A549 (cell line): ENCODE results near the gene PRRG2.

Source experiments
- CTCF ChIP-seq: fragments of >200 bp; sonication (Bioruptor Twin); formaldehyde crosslinking; IDR thresholded peaks from 3 replicates; pipeline ENCODE4 v1.5.1; 2016
- E2F6 ChIP-seq: IDR thresholded peaks from 2 replicates; pipeline ENCODE4 v1.6.1; 2012; ENCODE audit warnings: low read depth, borderline replicate concordance
- EHF ChIP-seq: fragments of 250-450 bp; sonication (Bioruptor Pico); IDR thresholded peaks from 2 replicates; pipeline ENCODE4 v1.5.0; 2020; ENCODE audit warnings: mild to moderate bottlenecking
- EP300 ChIP-seq, 2 experiments: fragments of >200 bp; sonication (Bioruptor Twin); formaldehyde crosslinking; IDR thresholded peaks; 2 replicates in 1 of 2; 3 replicates in 1 of 2; pipeline ENCODE4 v1.6.1; 2016 to 2017
- MAFK ChIP-seq: fragments of 450-650 bp; IDR thresholded peaks from 2 replicates; pipeline ENCODE4 v1.6.1; 2014; ENCODE audit not compliant: partially characterized antibody
- MYC ChIP-seq: IDR thresholded peaks from 2 replicates; pipeline ENCODE4 v1.6.1; 2012; ENCODE audit warnings: mild to moderate bottlenecking, inconsistent platforms, low read length, improper control_type of control experiment, borderline replicate concordance
- PHF8 ChIP-seq: fragments of 200-600 bp; sonication (generic); IDR thresholded peaks from 2 replicates; pipeline ENCODE4 v1.6.1; 2016; ENCODE audit warnings: low read depth, mild to moderate bottlenecking, antibody characterized with exemption, moderate library complexity, borderline replicate concordance
- POLR2A ChIP-seq: IDR thresholded peaks from 2 replicates; pipeline ENCODE4 v1.6.1; 2012; ENCODE audit warnings: mild to moderate bottlenecking, low read length

- TF ChIP-seq CTCF (no peak; the same call in 2 of the 3 replicates), MYC (no peak), EP300 (IDR thresholded peaks at IDR 0.05) (no peak), EHF (CRISPR knock-in tag) (no peak), POLR2A (no peak), MAFK (no peak), E2F6 (no peak), PHF8 (no peak)
Measured at GRCh38 chr19:49596954-49597702, 16.0 kb downstream of the PRRG2 start.
